GM21723 (cell line): ENCODE measurements around the gene ZNF189.

Experiments
- ATAC-seq: cut with Tn5 transposase; IDR thresholded peaks from one replicate; pipeline ENCODE4 v1.9.1; 2021; ENCODE audit warnings: mild to moderate bottlenecking, moderate library complexity; ENCODE audit not compliant: unreplicated experiment

The ZNF189 gene

GRCh38 chr9:101448680-101449070, 50.0 kb downstream of the ZNF189 start:
- ATAC-seq: no peak

- peak; percentile 97 for ATAC-seq
Measured at GRCh38 chr9:101449071-101449721, 50.5 kb downstream of the ZNF189 start.

- no peak for ATAC-seq
Measured at GRCh38 chr9:101450931-101451330, 52.3 kb downstream of the ZNF189 start.

GRCh38 chr9:101451498-101451897, 52.8 kb downstream of the ZNF189 start:
- ATAC-seq: no peak

GRCh38 chr9:101453776-101454570, 55.3 kb downstream of the ZNF189 start:
- ATAC-seq: no peak

GRCh38 chr9:101455656-101456240, 57.1 kb downstream of the ZNF189 start:
- ATAC-seq: no peak

GRCh38 chr9:101457003-101457402, 58.4 kb downstream of the ZNF189 start:
- ATAC-seq: no peak

- ATAC-seq: peak; percentile 97
Measured at GRCh38 chr9:101458963-101459631, 60.4 kb downstream of the ZNF189 start.
